HepG2 (cell line): ENCODE results near the gene GGA2. TPM values are rescaled to one million over a fixed set of nuclear protein-coding genes. Genes with fewer than 3 reads are reported as not detected.

ENCODE experiments used
- BORCS8-MEF2B ChIP-seq: sonication (generic); formaldehyde crosslinking; IDR thresholded peaks from 2 replicates; pipeline ENCODE4 v1.8.0; 2022; ENCODE audit warnings: mild to moderate bottlenecking, missing genetic modification reagents
- FOXA3 ChIP-seq: IDR thresholded peaks from 2 replicates; pipeline ENCODE4 v1.6.1; 2016; ENCODE audit warnings: missing genetic modification reagents, missing compliant biosample characterization
- GATAD2A ChIP-seq: IDR thresholded peaks from 2 replicates; pipeline ENCODE4 v1.6.1; 2016
- GFI1 ChIP-seq: sonication (generic); formaldehyde crosslinking; IDR thresholded peaks from 2 replicates; pipeline ENCODE4 v1.5.0; 2020; ENCODE audit warnings: missing genetic modification reagents, mild to moderate bottlenecking, borderline replicate concordance
- RFX1 ChIP-seq: fragments of 450-650 bp; IDR thresholded peaks from 2 replicates; pipeline ENCODE4 v1.6.1; 2017
- SMARCC2 ChIP-seq: fragments of 450-650 bp; IDR thresholded peaks from 2 replicates; pipeline ENCODE4 v1.6.1; 2017; ENCODE audit warnings: antibody characterized with exemption, mild to moderate bottlenecking
- SSRP1 ChIP-seq: IDR thresholded peaks from 2 replicates; pipeline ENCODE4 v1.6.1; 2016; ENCODE audit warnings: control low read depth
- SYNCRIP ChIP-seq: fragments of 200-400 bp; formaldehyde crosslinking; IDR thresholded peaks from 2 replicates; pipeline ENCODE4 v1.6.1; 2018; ENCODE audit warnings: mild to moderate bottlenecking, low read depth, low read length; ENCODE audit not compliant: insufficient read depth
- TEAD2 ChIP-seq: sonication (generic); formaldehyde crosslinking; IDR thresholded peaks from 2 replicates; pipeline ENCODE4 v1.9.0; 2021; ENCODE audit warnings: missing genetic modification reagents
- ZBTB20 ChIP-seq: sonication (generic); formaldehyde crosslinking; IDR thresholded peaks from 2 replicates; pipeline ENCODE4 v1.8.1; 2023; ENCODE audit warnings: missing genetic modification reagents, low read depth, mild to moderate bottlenecking, borderline replicate concordance
- ZNF121 ChIP-seq: sonication (generic); formaldehyde crosslinking; IDR thresholded peaks from 2 replicates; pipeline ENCODE4 v1.5.0; 2020; ENCODE audit warnings: mild to moderate bottlenecking, missing genetic modification reagents
- ZNF232 ChIP-seq: sonication (generic); formaldehyde crosslinking; IDR thresholded peaks from 2 replicates; pipeline ENCODE4 v1.4.0; 2020; ENCODE audit warnings: missing genetic modification reagents, borderline replicate concordance
- ZNF530 ChIP-seq: sonication (generic); formaldehyde crosslinking; IDR thresholded peaks from 2 replicates; pipeline ENCODE4 v1.5.0; 2020; ENCODE audit warnings: low read depth, mild to moderate bottlenecking, missing genetic modification reagents
- ZNF570 ChIP-seq: sonication (generic); formaldehyde crosslinking; IDR thresholded peaks from 2 replicates; pipeline ENCODE4 v1.4.0; 2020; ENCODE audit warnings: mild to moderate bottlenecking, missing genetic modification reagents, borderline replicate concordance
- polyA plus RNA-seq, 8 experiments: library from polyadenylated mRNA; depleted of rRNA in 3 of 8; stranded (reverse) in 7 of 8; unstranded in 1 of 8; fragments of >200 nt; fragmentation: Illumina TruSeq in 4 of 8; extraction: Trizol in 4 of 8; gene quantifications; 2 replicates each; pipeline versions ENCODE4 v1.2.1 to v1.2.3, GENCODE V29; 2011 to 2016; ENCODE audit warnings: low read depth in 4 of 8, missing spikeins in 1 of 8, mixed read lengths in 1 of 8; ENCODE audit not compliant: insufficient read depth in 1 of 8
- total RNA-seq, 5 experiments: library from RNA; depleted of rRNA; stranded (reverse); fragments of >200 nt; fragmentation: Illumina TruSeq; extraction: Trizol; gene quantifications; 2 replicates each; pipeline ENCODE4 v1.2.3, GENCODE V29; 2016; ENCODE audit warnings: low read depth in 1 of 5
- TF ChIP-seq, protein P1 (sequence below): sonication (generic); formaldehyde crosslinking; IDR thresholded peaks from 2 replicates; pipeline ENCODE4 v1.8.1; 2023; ENCODE audit warnings: missing genetic modification reagents, mild to moderate bottlenecking, borderline replicate concordance
- TF ChIP-seq, protein P2 (sequence below): sonication (generic); formaldehyde crosslinking; IDR thresholded peaks from 2 replicates; pipeline ENCODE4 v1.9.0; 2021; ENCODE audit warnings: missing genetic modification reagents, borderline replicate concordance
- TF ChIP-seq, protein P3 (sequence below): IDR thresholded peaks from 2 replicates; pipeline ENCODE4 v1.6.1; 2012; ENCODE audit warnings: inconsistent platforms

The GGA2 gene
- total and polyA plus RNA-seq, 2 of the 13 experiments (the other 11 are each of a cell fraction or from before 2014, with no cell fraction given) = 51.5 to 69.8 TPM

DNA sequence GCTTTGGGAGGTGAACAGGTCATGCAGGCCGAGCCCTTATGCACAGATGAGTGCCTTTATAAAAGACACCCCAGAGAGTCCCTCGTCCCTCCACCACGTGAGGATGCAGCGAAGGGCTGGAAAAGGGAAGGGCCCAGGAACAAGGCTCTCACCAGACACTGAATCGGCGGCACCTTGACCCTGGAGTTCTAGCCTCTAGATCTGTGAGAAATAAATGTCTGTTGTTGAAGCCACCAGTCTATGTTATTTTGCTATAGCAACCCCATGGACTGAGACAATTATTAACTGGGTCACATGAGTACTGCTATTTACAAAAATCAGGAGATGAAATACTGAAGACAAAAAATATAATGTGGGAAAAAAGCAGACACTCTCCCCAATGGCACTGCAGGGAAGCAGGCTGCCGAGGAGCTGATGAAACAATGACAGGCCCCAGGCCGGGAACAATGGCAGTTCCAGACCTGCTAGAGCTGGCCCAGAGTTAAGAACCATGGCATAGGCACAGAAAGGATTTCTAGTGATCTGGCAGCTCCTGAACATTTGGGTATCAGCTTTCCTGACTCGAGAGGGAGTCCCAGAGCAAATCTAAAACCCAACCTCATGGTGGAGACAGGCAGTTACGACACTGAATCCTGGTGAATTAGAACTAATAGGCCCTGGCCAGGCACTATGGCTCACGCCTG is 17.8 kb upstream of the GGA2 start (continued):
- TF ChIP-seq, protein P1, sequence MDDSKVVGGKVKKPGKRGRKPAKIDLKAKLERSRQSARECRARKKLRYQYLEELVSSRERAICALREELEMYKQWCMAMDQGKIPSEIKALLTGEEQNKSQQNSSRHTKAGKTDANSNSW (CRISPR knock-in tag) = no peak
- no peak for TF ChIP-seq ZNF121 (CRISPR knock-in tag)
- TF ChIP-seq TEAD2 (CRISPR knock-in tag) = no peak
- TF ChIP-seq RFX1 = peak; percentile 78
- no peak for TF ChIP-seq ZNF530 (CRISPR knock-in tag)
- TF ChIP-seq GATAD2A (CRISPR knock-in tag) = 0 out of 2 replicates have a peak, but pooled peaks have one; percentile 13
- TF ChIP-seq ZNF232 = no peak
- no peak for TF ChIP-seq SMARCC2
- TF ChIP-seq, protein P2, sequence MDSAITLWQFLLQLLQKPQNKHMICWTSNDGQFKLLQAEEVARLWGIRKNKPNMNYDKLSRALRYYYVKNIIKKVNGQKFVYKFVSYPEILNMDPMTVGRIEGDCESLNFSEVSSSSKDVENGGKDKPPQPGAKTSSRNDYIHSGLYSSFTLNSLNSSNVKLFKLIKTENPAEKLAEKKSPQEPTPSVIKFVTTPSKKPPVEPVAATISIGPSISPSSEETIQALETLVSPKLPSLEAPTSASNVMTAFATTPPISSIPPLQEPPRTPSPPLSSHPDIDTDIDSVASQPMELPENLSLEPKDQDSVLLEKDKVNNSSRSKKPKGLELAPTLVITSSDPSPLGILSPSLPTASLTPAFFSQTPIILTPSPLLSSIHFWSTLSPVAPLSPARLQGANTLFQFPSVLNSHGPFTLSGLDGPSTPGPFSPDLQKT (CRISPR knock-in tag) = no peak
- no peak for TF ChIP-seq SYNCRIP
- TF ChIP-seq ZNF570 (CRISPR knock-in tag) = no peak
- TF ChIP-seq, protein P3, sequence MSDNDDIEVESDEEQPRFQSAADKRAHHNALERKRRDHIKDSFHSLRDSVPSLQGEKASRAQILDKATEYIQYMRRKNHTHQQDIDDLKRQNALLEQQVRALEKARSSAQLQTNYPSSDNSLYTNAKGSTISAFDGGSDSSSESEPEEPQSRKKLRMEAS = no peak
- no peak for TF ChIP-seq GFI1
- no peak for TF ChIP-seq BORCS8-MEF2B (CRISPR knock-in tag)
- TF ChIP-seq SSRP1 (CRISPR knock-in tag) = 0 out of 2 replicates have a peak, but pooled peaks have one; percentile 35
- peak; percentile 47 for TF ChIP-seq FOXA3 (CRISPR knock-in tag)
- TF ChIP-seq ZBTB20 = no peak
